Ovary (tissue), 9 donors: Measurements from ENCODE around the gene CCDC86. TPM values are rescaled to one million over a fixed set of nuclear protein-coding genes. Genes with fewer than 3 reads are reported as not detected.
A peak's percentile ranks its signal among the peaks of the same experiment; 100 is the strongest.

ENCODE experiments used
- DNase-seq, 5 donors: peaks; one replicate each; pipeline ENCODE4 v3.0.0-alpha.2; 2019 to 2020
- H3K27ac ChIP-seq, 2 donors: fragments of 200-600 bp; one replicate each; pipeline versions ENCODE4 v1.5.1 to v1.8.0; 2019 to 2022
- H3K27me3 ChIP-seq: fragments of 200-600 bp; one replicate; pipeline ENCODE4 v1.8.0; 2022
- H3K36me3 ChIP-seq: fragments of 200-600 bp; sonication (generic); one replicate; pipeline ENCODE4 v1.5.1; 2019
- H3K4me1 ChIP-seq: one replicate; pipeline ENCODE4 v1.8.1; 2013; ENCODE audit warnings: mild to moderate bottlenecking, moderate library complexity; ENCODE audit not compliant: insufficient read depth
- H3K4me3 ChIP-seq: fragments of 200-600 bp; sonication (generic); one replicate; pipeline ENCODE4 v1.5.1; 2017
- H3K9me3 ChIP-seq, 2 donors: fragments of 200-600 bp in 1 of 2; sonication (generic) in 1 of 2; one replicate each; pipeline versions ENCODE4 v1.5.1 to v1.8.1; 2013 to 2019; ENCODE audit warnings: mild to moderate bottlenecking in 1 of 2, moderate library complexity in 1 of 2
- EP300 ChIP-seq: sonication (generic); formaldehyde crosslinking; IDR thresholded peaks from one replicate; pipeline ENCODE4 v1.6.1; 2017; ENCODE audit warnings: antibody characterized with exemption
- POLR2A ChIP-seq: fragments of 450-650 bp; IDR thresholded peaks from one replicate; pipeline ENCODE4 v1.6.1; 2017; ENCODE audit warnings: antibody characterized with exemption, mild to moderate bottlenecking, moderate library complexity
- WGBS, 3 donors: extraction: QIAGEN DNeasy Blood & Tissue Kit in 1 of 3; methylation state at CpG; one replicate each; pipeline versions ENCODE4 v1.1.5 to v1.1.7; 2013 to 2017; 5-methylcytosine and 5-hydroxymethylcytosine counted together
- intact Hi-C, 4 donors: fragments of 100-400 bp; cut with DNase I; formaldehyde crosslinking; loops; one replicate each; pipeline versions ENCODE4 v1.11.0 to v1.15.1; 2022 to 2023
- polyA plus RNA-seq, 2 donors: library from polyadenylated mRNA; stranded (reverse); fragments of 200-250 nt in 1 of 2; fragments of 350-450 nt in 1 of 2; fragmentation: Illumina TruSeq in 1 of 2; extraction: RNeasy Lipid Tissue Mini Kit (QIAGEN cat#74804) in 1 of 2; gene quantifications; one replicate each; pipeline ENCODE4 v1.2.3, GENCODE V29; 2013 to 2014
- total RNA-seq, 7 donors: library from RNA; depleted of rRNA in 2 of 7; stranded (reverse); fragments of >200 nt in 2 of 7; fragmentation: NEBNext Ultra II Directional in 3 of 7; extraction: Animal tissue kit (Norgen Biotek cat#: 25700) in 3 of 7; gene quantifications; one replicate each; pipeline versions ENCODE4 v1.1.0 to v1.2.4, GENCODE V29; 2016 to 2023
- TF ChIP-seq, protein P1 (sequence below), 3 donors: fragments of 450-650 bp in 2 of 3; fragments of 200-600 bp in 1 of 3; IDR thresholded peaks; one replicate each; pipeline versions ENCODE4 v1.5.1 to v1.8.0; 2016 to 2022; ENCODE audit warnings: antibody characterized with exemption in 3 of 3, mild to moderate bottlenecking in 1 of 3
- donor health status: DM: no; HTN: no; CAD: no; lungs with moderate emphysema.
- donor health status: DM: no; HTN: no; CAD: no.
- donor health status: Bipolar disorder and iron deficiency.
- donor health status: DM: yes; HTN: yes; CAD: no.
- donor health status: DM: no; HTN: no; CAD: no.
- donor health status: DM: yes; HTN: yes; CAD: no.

The CCDC86 gene
- total and polyA plus RNA-seq, 9 donors = 7.0 to 32.9 (median 19.8) TPM

DNA sequence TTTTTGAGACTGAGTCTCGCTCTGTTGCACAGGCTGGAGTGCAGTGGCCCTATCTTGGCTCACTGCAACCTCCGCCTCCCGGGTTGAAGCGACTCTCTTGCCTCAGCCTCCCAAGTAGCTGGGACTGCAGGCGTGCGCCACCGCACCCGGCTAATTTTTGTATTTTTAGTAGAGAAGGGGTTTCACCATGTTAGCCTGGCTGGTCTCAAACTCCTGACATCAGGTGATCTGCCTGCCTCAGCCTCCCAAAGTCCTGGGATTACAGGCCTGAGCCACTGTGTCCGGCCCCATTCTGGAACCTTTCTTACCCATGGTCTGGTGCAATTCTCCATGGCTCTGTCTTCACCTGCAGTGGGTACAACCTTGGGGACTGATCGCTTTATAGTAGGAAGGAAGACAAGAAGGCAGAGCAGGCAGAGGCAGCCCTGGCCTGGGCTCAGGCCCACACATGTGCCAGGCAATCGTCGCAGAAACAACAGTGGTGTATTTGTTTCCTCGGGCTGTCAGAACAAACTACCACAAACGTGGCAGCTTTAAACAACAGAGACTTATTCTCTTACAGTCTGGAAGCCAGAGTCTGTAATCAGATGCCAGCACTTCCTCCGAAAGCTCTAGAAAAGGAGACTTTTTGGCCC is 17.8 kb downstream of the CCDC86 start:
- no peak overlapping the region for H3K27ac ChIP-seq
- no peaks in the 10 kb centered on the region for H3K4me1 ChIP-seq
- peak in 1 of 5 donors; percentile 7 for DNase-seq
- no peak overlapping the region for H3K4me3 ChIP-seq
- WGBS, 3 donors = 83 to 92% (median 87%) methylated on average over 15 of the region's 15 CpGs
- H3K36me3 ChIP-seq = no peaks in the 10 kb centered on the region
- no peaks in the 10 kb centered on the region for H3K9me3 ChIP-seq
- H3K27me3 ChIP-seq = no peaks in the 10 kb centered on the region
- TF ChIP-seq, protein P1, sequence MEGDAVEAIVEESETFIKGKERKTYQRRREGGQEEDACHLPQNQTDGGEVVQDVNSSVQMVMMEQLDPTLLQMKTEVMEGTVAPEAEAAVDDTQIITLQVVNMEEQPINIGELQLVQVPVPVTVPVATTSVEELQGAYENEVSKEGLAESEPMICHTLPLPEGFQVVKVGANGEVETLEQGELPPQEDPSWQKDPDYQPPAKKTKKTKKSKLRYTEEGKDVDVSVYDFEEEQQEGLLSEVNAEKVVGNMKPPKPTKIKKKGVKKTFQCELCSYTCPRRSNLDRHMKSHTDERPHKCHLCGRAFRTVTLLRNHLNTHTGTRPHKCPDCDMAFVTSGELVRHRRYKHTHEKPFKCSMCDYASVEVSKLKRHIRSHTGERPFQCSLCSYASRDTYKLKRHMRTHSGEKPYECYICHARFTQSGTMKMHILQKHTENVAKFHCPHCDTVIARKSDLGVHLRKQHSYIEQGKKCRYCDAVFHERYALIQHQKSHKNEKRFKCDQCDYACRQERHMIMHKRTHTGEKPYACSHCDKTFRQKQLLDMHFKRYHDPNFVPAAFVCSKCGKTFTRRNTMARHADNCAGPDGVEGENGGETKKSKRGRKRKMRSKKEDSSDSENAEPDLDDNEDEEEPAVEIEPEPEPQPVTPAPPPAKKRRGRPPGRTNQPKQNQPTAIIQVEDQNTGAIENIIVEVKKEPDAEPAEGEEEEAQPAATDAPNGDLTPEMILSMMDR (IDR thresholded peaks at IDR 0.05) = no peak
- TF ChIP-seq POLR2A = no peak
- no peak for TF ChIP-seq EP300
- intact Hi-C loops = no loop called here

DNA sequence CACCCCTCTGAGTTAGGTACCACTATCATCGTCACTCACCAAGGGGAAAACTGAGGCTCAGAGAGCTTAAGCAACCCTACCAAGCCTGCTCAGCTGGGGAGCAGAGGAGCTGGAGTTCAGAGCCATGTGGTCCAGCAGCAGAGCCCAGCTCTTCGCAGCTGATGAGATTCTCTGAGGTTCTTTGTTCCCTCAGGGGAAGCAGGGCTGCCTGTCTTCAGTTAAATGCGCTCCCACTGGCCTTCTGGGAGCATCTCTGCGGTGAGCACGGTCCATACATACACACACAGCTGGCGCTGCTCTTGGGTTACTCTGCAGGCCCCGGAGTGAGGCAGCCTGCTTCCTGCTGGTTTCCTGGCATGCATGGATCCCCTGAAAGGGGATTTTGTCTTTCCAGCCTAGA is 19.0 kb downstream of the CCDC86 start:
- no peaks in the 10 kb centered on the region for H3K4me1 ChIP-seq
- 64 to 67% (median 67%) methylated on average over 7 of the region's 7 CpGs for WGBS, 3 donors
- H3K36me3 ChIP-seq = no peaks in the 10 kb centered on the region
- H3K4me3 ChIP-seq = no peak overlapping the region
- peak in 1 of 5 donors; percentile 7 for DNase-seq
- no peak overlapping the region for H3K27ac ChIP-seq
- intact Hi-C loops = no loop called here
- no peak for TF ChIP-seq EP300
- TF ChIP-seq POLR2A = no peak
- TF ChIP-seq, protein P1 (IDR thresholded peaks at IDR 0.05) = no peak
- H3K27me3 ChIP-seq = no peaks in the 10 kb centered on the region
- no peaks in the 10 kb centered on the region for H3K9me3 ChIP-seq

DNA sequence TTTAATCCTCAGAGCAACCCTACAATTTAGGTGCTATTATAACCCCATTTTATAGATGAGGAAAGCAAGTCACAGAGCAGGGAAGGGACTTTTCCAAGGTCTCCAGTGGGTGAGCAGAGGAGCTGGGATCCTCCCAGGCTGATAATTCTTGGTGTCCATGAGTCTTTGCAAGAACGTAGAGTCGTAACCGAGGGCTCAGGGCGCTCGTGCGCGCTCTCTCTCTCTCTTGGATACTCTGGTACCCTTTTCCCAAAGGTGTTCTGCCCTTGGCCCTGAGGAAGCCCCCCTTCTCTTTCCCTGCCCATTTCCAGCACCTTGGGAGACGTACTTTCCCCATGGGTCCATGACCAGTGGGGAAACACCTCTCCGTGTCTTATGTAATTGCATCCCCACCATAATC is 20.3 kb downstream of the CCDC86 start:
- Histone ChIP-seq H3K4me1 (no peaks in the 10 kb centered on the region), H3K27ac (no peak overlapping the region), H3K27me3 (no peaks in the 10 kb centered on the region), H3K4me3 (no peak overlapping the region), H3K36me3 (no peaks in the 10 kb centered on the region), H3K9me3 (no peaks in the 10 kb centered on the region)
- WGBS, 3 donors = 92 to 94% (median 93%) methylated on average over 9 of the region's 9 CpGs
- TF ChIP-seq POLR2A (no peak), EP300 (no peak)
- TF ChIP-seq, protein P1 (IDR thresholded peaks at IDR 0.05) = no peak
- intact Hi-C loops = no loop called here
- DNase-seq = peak in 1 of 5 donors; percentile 8

DNA sequence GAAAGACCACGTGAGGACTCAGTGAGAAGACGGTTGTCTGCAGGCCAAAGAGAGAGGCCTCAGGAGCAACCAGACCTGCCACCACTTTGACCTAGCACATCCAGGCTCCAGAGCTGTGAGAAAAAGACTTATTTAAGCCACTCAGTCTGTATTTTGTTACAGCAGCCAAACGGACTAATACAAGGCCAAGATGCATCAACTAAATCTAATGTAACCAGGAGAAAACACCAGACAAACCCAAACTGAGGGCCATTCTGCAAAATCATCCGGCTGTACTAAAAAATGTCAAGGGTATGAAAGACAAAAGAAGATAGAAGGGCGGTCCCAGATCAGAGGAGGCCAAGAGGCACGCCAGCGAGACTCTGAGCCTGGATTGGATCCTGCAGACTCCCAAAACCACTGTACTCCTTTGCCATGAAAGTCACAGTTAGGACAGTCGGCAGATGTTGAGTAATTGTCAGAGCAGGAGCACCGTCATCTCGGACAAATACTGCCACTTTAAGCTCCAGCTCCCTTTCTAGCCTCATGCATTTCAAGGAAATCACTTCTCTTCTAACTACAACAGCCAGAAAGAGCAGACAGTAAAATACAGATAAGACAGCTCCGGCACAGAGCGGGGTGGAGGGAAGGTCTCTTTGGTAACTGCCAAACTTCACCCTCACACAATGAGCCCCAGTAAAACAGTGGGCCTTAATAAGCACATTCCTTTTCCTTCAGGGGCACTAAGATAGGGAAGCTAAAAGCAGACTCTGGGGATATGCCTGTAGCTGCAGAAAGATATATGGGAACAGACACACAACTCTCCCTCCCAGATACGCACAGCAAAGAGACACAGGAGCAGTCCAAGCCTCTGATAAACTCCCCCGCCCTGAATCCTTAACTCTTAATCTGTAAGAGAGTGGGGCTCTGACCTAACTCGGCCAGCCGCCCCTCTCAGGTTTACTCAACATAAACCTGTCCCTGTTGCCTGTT is 21.9 kb downstream of the CCDC86 start:
- 47 to 50% (median 48%) methylated on average over 16 of the region's 16 CpGs for WGBS, 3 donors
- H3K36me3 ChIP-seq = no peaks in the 10 kb centered on the region
- no peaks in the 10 kb centered on the region for H3K27me3 ChIP-seq
- intact Hi-C loops = no loop called here
- DNase-seq = peak in 1 of 5 donors; percentile 23
- no peaks in the 10 kb centered on the region for H3K4me1 ChIP-seq
- no peak overlapping the region for H3K27ac ChIP-seq
- no peaks in the 10 kb centered on the region for H3K9me3 ChIP-seq
- no peak overlapping the region for H3K4me3 ChIP-seq
- TF ChIP-seq EP300 (no peak), POLR2A (no peak)
- TF ChIP-seq, protein P1 (IDR thresholded peaks at IDR 0.05) = no peak
